ENCODE measurements around the gene ZNF318. TPM values are rescaled to one million over a fixed set of nuclear protein-coding genes. Genes with fewer than 3 reads are reported as not detected.

The ZNF318 gene
- polyA plus RNA-seq, 1 donor (not counting 4 experiments of a cell fraction or from before 2014, with no cell fraction given): 14.6 TPM

DNA sequence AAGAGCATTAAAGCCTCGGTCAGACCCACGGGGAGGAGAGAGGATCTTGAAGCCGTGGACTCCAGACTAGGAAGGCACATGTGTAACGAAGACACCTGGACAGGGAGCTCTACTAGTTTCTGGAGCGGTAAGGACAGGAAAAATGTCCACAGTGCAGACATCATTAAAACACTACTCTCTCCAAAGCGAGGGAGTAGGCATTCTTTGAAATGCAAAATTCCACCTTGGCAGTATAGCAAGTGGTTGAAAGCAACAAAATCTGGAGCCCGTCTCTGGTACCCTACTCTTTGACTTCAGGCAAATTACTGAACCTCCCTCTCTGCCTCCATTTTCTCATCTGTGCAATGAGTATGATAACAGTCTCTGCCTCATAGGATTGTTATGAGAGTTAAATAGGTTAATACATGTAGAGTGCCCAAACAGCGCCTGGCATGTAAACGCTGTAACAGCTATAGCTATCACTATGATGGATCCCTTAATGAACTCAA, 60.4 kb downstream of the ZNF318 start:
- H3K4me1 ChIP-seq (ENCODE audit: control insufficient read depth, extremely low read depth, insufficient read depth, low read length): peaks cover 7% of the 10 kb centered on the region
- no peak overlapping the region for H3K9ac ChIP-seq (ENCODE audit: control insufficient read depth, extremely low read depth, insufficient read depth, low read length)
- H2AFZ ChIP-seq (ENCODE audit: control insufficient read depth, low read length): peak overlapping the region; percentile 83
- H3K4me3 ChIP-seq (ENCODE audit: control insufficient read depth in 2 of 3, extremely low read depth in 1 of 3, insufficient read depth in 2 of 3, low read depth in 1 of 3, low read length in 3 of 3): peak overlapping the region; percentile 4 to 57 (median 53)
- dilution Hi-C loops (cut with MboI; ENCODE audit: extremely low pct_ligation_motif_present, low sequenced_read_pairs): no loop called here
- TF ChIP-seq, protein P1, sequence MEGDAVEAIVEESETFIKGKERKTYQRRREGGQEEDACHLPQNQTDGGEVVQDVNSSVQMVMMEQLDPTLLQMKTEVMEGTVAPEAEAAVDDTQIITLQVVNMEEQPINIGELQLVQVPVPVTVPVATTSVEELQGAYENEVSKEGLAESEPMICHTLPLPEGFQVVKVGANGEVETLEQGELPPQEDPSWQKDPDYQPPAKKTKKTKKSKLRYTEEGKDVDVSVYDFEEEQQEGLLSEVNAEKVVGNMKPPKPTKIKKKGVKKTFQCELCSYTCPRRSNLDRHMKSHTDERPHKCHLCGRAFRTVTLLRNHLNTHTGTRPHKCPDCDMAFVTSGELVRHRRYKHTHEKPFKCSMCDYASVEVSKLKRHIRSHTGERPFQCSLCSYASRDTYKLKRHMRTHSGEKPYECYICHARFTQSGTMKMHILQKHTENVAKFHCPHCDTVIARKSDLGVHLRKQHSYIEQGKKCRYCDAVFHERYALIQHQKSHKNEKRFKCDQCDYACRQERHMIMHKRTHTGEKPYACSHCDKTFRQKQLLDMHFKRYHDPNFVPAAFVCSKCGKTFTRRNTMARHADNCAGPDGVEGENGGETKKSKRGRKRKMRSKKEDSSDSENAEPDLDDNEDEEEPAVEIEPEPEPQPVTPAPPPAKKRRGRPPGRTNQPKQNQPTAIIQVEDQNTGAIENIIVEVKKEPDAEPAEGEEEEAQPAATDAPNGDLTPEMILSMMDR (optimal IDR thresholded peaks at IDR 0.05 in 1 of 3, IDR thresholded peaks at IDR 0.05 in 1 of 3, conservative IDR thresholded peaks at IDR 0.05 in 1 of 3; ENCODE audit: extremely low read depth in 1 of 3, insufficient read depth in 2 of 3, low read length in 3 of 3): no peak
- no peak for TF ChIP-seq EZH2 (IDR thresholded peaks at IDR 0.05; ENCODE audit: low read length)
- H3K79me2 ChIP-seq (ENCODE audit: control insufficient read depth, insufficient read depth, low read length): no peaks in the 10 kb centered on the region
- H3K9me3 ChIP-seq (ENCODE audit: control insufficient read depth, low read depth, low read length): no peaks in the 10 kb centered on the region
- no peak overlapping the region for H3K27ac ChIP-seq (ENCODE audit: control insufficient read depth, insufficient read depth, low read length)
- no peaks in the 10 kb centered on the region for H4K20me1 ChIP-seq (ENCODE audit: control insufficient read depth, extremely low read depth, insufficient read depth, low read length)
- no peaks in the 10 kb centered on the region for H3K36me3 ChIP-seq (ENCODE audit: control insufficient read depth in 2 of 2, extremely low read depth in 1 of 2, insufficient read depth in 2 of 2, low read length in 2 of 2)
- FAIRE-seq (no peak), DNase-seq (ENCODE audit: low read depth, low spot score) (no peak)
- no peaks in the 10 kb centered on the region for H3K9me1 ChIP-seq (ENCODE audit: control insufficient read depth, extremely low read depth, insufficient read depth, low read length)
- H3K4me2 ChIP-seq (ENCODE audit: control insufficient read depth, extremely low read depth, insufficient read depth, low read depth, low read length): peak overlapping the region; percentile 91
- no peaks in the 10 kb centered on the region for H3K27me3 ChIP-seq (ENCODE audit: control insufficient read depth, extremely low read depth, insufficient read depth, low read length)

DNA sequence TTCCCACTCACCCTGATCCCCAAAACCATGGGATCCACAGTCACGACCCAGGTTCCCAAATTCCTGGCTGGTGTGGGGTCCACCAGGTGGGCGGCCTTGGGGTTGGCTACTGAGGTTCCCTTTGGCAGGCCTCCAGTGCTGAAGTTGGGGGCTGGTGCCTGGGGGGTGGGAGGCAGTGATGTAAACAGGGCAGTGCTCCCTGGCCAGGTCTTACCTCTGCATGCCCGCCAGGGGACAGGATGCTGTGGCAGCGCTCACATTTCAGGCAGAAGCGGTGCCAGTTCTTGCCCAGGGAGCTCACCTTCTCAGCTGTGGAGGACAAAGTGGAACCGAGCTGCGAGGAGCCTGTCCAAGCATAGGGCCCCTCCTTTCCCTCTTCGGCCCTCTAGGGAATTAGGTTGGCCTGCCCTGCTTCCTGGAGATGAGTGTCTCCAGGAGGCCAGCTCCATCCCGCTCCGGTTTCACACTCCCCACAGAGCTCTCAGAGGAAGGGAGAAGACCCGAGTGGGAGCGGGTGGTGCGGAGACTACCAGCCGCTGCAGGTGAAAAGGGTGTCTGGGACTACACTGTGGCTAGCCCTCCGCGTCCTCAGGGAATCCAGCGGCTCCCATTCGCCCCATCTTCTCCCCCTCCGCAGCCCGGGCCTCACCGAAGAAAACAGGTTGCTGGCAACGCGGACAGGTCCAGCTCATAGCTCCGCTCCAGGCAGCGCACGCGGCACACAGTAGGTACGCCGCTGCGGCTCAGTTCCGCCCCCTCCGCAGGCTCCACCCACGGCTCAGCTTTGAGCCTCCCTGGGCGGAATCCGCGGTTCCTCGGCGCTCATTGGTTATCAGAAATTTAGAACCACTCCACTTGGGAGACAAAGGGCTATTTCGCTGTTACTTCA, 61.1 kb downstream of the ZNF318 start, which contains the start of gene CRIP3:
Gene CRIP3 (minus strand): TSS at position 726 of the 889 bp plus-strand sequence. CDS start 34 bp downstream, at position 692.
- peak within 1 kb of the TSS; percentile 91 for H3K4me2 ChIP-seq (ENCODE audit: control insufficient read depth, extremely low read depth, insufficient read depth, low read depth, low read length)
- DNase-seq (ENCODE audit: low read depth, low spot score) (no peak), FAIRE-seq (no peak)
- no peaks in the 10 kb centered on the region for H3K9me3 ChIP-seq (ENCODE audit: control insufficient read depth, low read depth, low read length)
- no peaks in the 10 kb centered on the region for H4K20me1 ChIP-seq (ENCODE audit: control insufficient read depth, extremely low read depth, insufficient read depth, low read length)
- no peak within 1 kb of the TSS for H3K9ac ChIP-seq (ENCODE audit: control insufficient read depth, extremely low read depth, insufficient read depth, low read length)
- H2AFZ ChIP-seq (ENCODE audit: control insufficient read depth, low read length): peak within 1 kb of the TSS; percentile 83
- no peaks in the 10 kb centered on the region for H3K36me3 ChIP-seq (ENCODE audit: control insufficient read depth in 2 of 2, extremely low read depth in 1 of 2, insufficient read depth in 2 of 2, low read length in 2 of 2)
- no peaks in the 10 kb centered on the region for H3K9me1 ChIP-seq (ENCODE audit: control insufficient read depth, extremely low read depth, insufficient read depth, low read length)
- H3K4me3 ChIP-seq (ENCODE audit: control insufficient read depth in 2 of 3, extremely low read depth in 1 of 3, insufficient read depth in 2 of 3, low read depth in 1 of 3, low read length in 3 of 3): peak within 1 kb of the TSS; percentile 4 to 57 (median 53)
- no peaks in the 10 kb centered on the region for H3K27me3 ChIP-seq (ENCODE audit: control insufficient read depth, extremely low read depth, insufficient read depth, low read length)
- H3K4me1 ChIP-seq (ENCODE audit: control insufficient read depth, extremely low read depth, insufficient read depth, low read length): peaks cover 7% of the 10 kb centered on the region
- no peak within 1 kb of the TSS for H3K27ac ChIP-seq (ENCODE audit: control insufficient read depth, insufficient read depth, low read length)
- no peaks in the 10 kb centered on the region for H3K79me2 ChIP-seq (ENCODE audit: control insufficient read depth, insufficient read depth, low read length)
- TF ChIP-seq, protein P1 (optimal IDR thresholded peaks at IDR 0.05 in 1 of 3, IDR thresholded peaks at IDR 0.05 in 1 of 3, conservative IDR thresholded peaks at IDR 0.05 in 1 of 3; ENCODE audit: extremely low read depth in 1 of 3, insufficient read depth in 2 of 3, low read length in 3 of 3): peak; percentile 14 to 41 (median 33)
- no peak for TF ChIP-seq EZH2 (IDR thresholded peaks at IDR 0.05; ENCODE audit: low read length)
- dilution Hi-C loops (cut with MboI; ENCODE audit: extremely low pct_ligation_motif_present, low sequenced_read_pairs): no loop called here

Measured in keratinocyte (primary cell).